Stomach (tissue), 9 donors: Measurements from ENCODE around the gene HOXB3. TPM values are rescaled to one million over a fixed set of nuclear protein-coding genes. Genes with fewer than 3 reads are reported as not detected.

Source experiments
- DNase-seq, 2 donors: peaks; one replicate each; pipeline versions ENCODE4 v3.0.0 to v3.0.0-alpha.2; 2013 to 2019
- H3K27ac ChIP-seq, 5 donors: fragments of 200-600 bp in 4 of 5; sonication (generic) in 4 of 5; one replicate each; pipeline ENCODE4 v1.5.1; 2013 to 2019; ENCODE audit warnings: mild to moderate bottlenecking in 1 of 5, moderate library complexity in 1 of 5
- H3K27me3 ChIP-seq, 3 donors: fragments of 200-600 bp; sonication (generic); one replicate each; pipeline ENCODE4 v1.5.1; 2017 to 2019; ENCODE audit warnings: mixed run types in 1 of 3
- H3K36me3 ChIP-seq, 4 donors: fragments of 200-600 bp; sonication (generic); 1 replicate in 3 of 4; 2 replicates in 1 of 4; pipeline ENCODE4 v1.5.1; 2016 to 2019
- H3K4me1 ChIP-seq, 4 donors: fragments of 200-600 bp; sonication (generic); one replicate each; pipeline ENCODE4 v1.5.1; 2016 to 2019
- H3K4me3 ChIP-seq, 4 donors: fragments of 200-600 bp; sonication (generic) in 3 of 4; one replicate each; pipeline ENCODE4 v1.5.1; 2016 to 2019; ENCODE audit warnings: mild to moderate bottlenecking in 1 of 4
- H3K9me3 ChIP-seq, 4 donors: fragments of 200-600 bp; sonication (generic); one replicate each; pipeline ENCODE4 v1.5.1; 2016 to 2019
- CTCF ChIP-seq, 7 experiments: fragments of 450-650 bp in 4 of 7; fragments of 200-600 bp in 3 of 7; sonication (generic) in 3 of 7; IDR thresholded peaks; one replicate each; pipeline ENCODE4 v1.5.1; 2016 to 2019; ENCODE audit warnings: antibody characterized with exemption in 7 of 7, control low read depth in 2 of 7, mild to moderate bottlenecking in 1 of 7
- EP300 ChIP-seq: sonication (generic); formaldehyde crosslinking; IDR thresholded peaks from one replicate; pipeline ENCODE4 v1.6.1; 2017; ENCODE audit warnings: antibody characterized with exemption
- POLR2A ChIP-seq, 4 donors: fragments of 450-650 bp; IDR thresholded peaks; one replicate each; pipeline ENCODE4 v1.6.1; 2016; ENCODE audit warnings: antibody characterized with exemption in 4 of 4, control low read depth in 2 of 4, mild to moderate bottlenecking in 1 of 4, moderate library complexity in 1 of 4
- POLR2AphosphoS5 ChIP-seq, 3 donors: sonication (generic); formaldehyde crosslinking; IDR thresholded peaks; one replicate each; pipeline ENCODE4 v1.6.1; 2016; ENCODE audit warnings: antibody characterized with exemption in 3 of 3
- WGBS, 5 donors: extraction: QIAGEN DNeasy Blood & Tissue Kit in 3 of 5; methylation state at CpG; one replicate each; pipeline versions ENCODE4 v1.1.5 to v1.1.7; 2013 to 2018; 5-methylcytosine and 5-hydroxymethylcytosine counted together
- intact Hi-C: fragments of 100-400 bp; cut with DNase I; formaldehyde crosslinking; loops from one replicate; pipeline ENCODE4 v1.15.1; 2023; ENCODE audit warnings: low total_unique reads
- polyA plus RNA-seq, 3 donors: library from polyadenylated mRNA; stranded (reverse); fragments of 200-250 nt; gene quantifications; one replicate each; pipeline ENCODE4 v1.2.3, GENCODE V29; 2013
- total RNA-seq, 5 donors: library from RNA; depleted of rRNA; stranded (reverse); fragments of >200 nt; gene quantifications; one replicate each; pipeline versions ENCODE4 v1.1.0 to v1.2.3, GENCODE V29; 2014 to 2016
- donor health status: healthy with polysubstance abuse.
- donor health status: Bipolar disorder and iron deficiency.
- donor health status: healthy.

HOXB3 gene
- total and polyA plus RNA-seq, 8 donors: 2.8 to 77.6 (median 10.3) TPM

GRCh38 chr17:48543107-48543853, 46.8 kb downstream of the HOXB3 start:
- Histone ChIP-seq H3K27me3 (peaks cover 4 to 78% (median 32%) of the 10 kb centered on the region in 3 donors), H3K9me3 (no peaks in the 10 kb centered on the region), H3K4me3 (peak overlapping the region; percentile 62 to 75 (median 66)), H3K27ac (peak overlapping the region; percentile 74 to 95 (median 93)), H3K4me1 (peaks cover 14 to 50% (median 37%) of the 10 kb centered on the region in 4 donors), H3K36me3 (peaks cover 0 to 6% (median 0%) of the 10 kb centered on the region in 4 donors)
- intact Hi-C loops: no loop called here
- DNase-seq: peak in 1 of 2 donors; percentile 72
- TF ChIP-seq EP300 (no peak), CTCF (IDR thresholded peaks at IDR 0.05) (peak in 1 of 7 experiments; percentile 9), POLR2A (IDR thresholded peaks at IDR 0.05) (no peak)
- 1 to 2% (median 2%) methylated on average over 51 to 72 of the region's 72 CpGs for WGBS, 5 donors

GRCh38 chr17:48542698-48543106, 47.3 kb downstream of the HOXB3 start:
- peaks cover 0 to 6% (median 0%) of the 10 kb centered on the region in 4 donors for H3K36me3 ChIP-seq
- no peaks in the 10 kb centered on the region for H3K9me3 ChIP-seq
- 6 to 12% (median 9%) methylated on average over 12 of the region's 12 CpGs for WGBS, 5 donors
- H3K4me1 ChIP-seq: peaks cover 14 to 49% (median 35%) of the 10 kb centered on the region in 4 donors
- H3K4me3 ChIP-seq: peak overlapping the region; percentile 62 to 75 (median 66)
- intact Hi-C loops: no loop called here
- peaks cover 4 to 75% (median 32%) of the 10 kb centered on the region in 3 donors for H3K27me3 ChIP-seq
- peak overlapping the region; percentile 74 to 95 (median 93) for H3K27ac ChIP-seq
- TF ChIP-seq POLR2A (IDR thresholded peaks at IDR 0.05) (no peak), POLR2AphosphoS5 (IDR thresholded peaks at IDR 0.05) (no peak), EP300 (no peak), CTCF (IDR thresholded peaks at IDR 0.05) (no peak)
- DNase-seq: no peak

DNA sequence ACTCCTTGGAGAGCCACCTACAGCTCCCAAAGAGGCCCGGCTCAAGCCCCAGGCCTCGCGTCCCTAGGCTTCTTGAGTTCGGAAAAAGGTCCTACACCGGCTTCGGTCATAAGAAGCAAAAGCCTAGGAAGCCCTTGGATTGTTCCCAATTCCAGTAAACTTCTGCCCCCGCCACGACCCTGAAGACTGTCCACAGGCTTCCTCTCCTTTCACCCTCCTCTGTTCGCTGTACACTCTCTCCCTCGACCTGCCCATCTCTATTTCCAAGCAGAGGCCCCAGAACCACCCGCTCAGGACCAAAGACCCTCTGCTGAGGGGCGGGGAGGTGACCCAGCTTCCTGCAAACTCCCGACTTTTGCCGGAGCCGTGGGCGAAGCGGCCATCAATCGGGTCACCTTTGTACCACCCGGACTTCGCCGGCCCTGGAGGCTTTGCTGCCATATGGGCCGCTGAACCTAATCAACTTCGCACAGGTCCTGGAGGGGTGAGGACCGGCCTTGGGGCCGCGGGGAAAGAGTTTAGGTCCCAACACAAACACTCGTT, 47.9 kb downstream of the HOXB3 start:
- intact Hi-C loops: no loop called here
- Histone ChIP-seq H3K4me3 (peak overlapping the region; percentile 62 to 75 (median 66)), H3K4me1 (peaks cover 14 to 46% (median 32%) of the 10 kb centered on the region in 4 donors), H3K9me3 (no peaks in the 10 kb centered on the region), H3K27me3 (peaks cover 4 to 70% (median 32%) of the 10 kb centered on the region in 3 donors), H3K27ac (peak overlapping the region; percentile 90 to 95 (median 93)), H3K36me3 (peaks cover 0 to 6% (median 0%) of the 10 kb centered on the region in 4 donors)
- TF ChIP-seq CTCF (IDR thresholded peaks at IDR 0.05) (no peak), POLR2AphosphoS5 (IDR thresholded peaks at IDR 0.05) (no peak), EP300 (no peak), POLR2A (IDR thresholded peaks at IDR 0.05) (no peak)
- WGBS, 5 donors: 14 to 25% (median 22%) methylated on average over 27 of the region's 27 CpGs
- no peak for DNase-seq

GRCh38 chr17:48541577-48542113, 48.4 kb downstream of the HOXB3 start:
- H3K36me3 ChIP-seq: peaks cover 0 to 6% (median 0%) of the 10 kb centered on the region in 4 donors
- peak overlapping the region; percentile 62 to 75 (median 66) for H3K4me3 ChIP-seq
- peak overlapping the region; percentile 90 to 95 (median 93) for H3K27ac ChIP-seq
- peaks cover 14 to 42% (median 30%) of the 10 kb centered on the region in 4 donors for H3K4me1 ChIP-seq
- WGBS, 5 donors: 4 to 10% (median 8%) methylated on average over 29 to 36 of the region's 36 CpGs
- H3K27me3 ChIP-seq: peaks cover 4 to 64% (median 32%) of the 10 kb centered on the region in 3 donors
- peak in 1 of 2 donors; percentile 90 for DNase-seq
- H3K9me3 ChIP-seq: no peaks in the 10 kb centered on the region
- TF ChIP-seq EP300 (no peak), CTCF (IDR thresholded peaks at IDR 0.05) (no peak), POLR2AphosphoS5 (IDR thresholded peaks at IDR 0.05) (peak in 2 of 3 donors; percentile 36 to 37), POLR2A (IDR thresholded peaks at IDR 0.05) (no peak)
- intact Hi-C loops: no loop called here
